Measurements from ENCODE around the gene ZNF277. TPM values are rescaled to one million over a fixed set of nuclear protein-coding genes. Genes with fewer than 3 reads are reported as not detected.

The ZNF277 gene
- total RNA-seq, 1 experiment from 2014 or later, result 12.8 TPM

- DNase-seq (ENCODE audit: low read depth, low spot score) (no peak), ATAC-seq (no peak)
- in situ Hi-C loops (cut with HindIII; ENCODE audit: low pct_unique_long_range_greater_than_20kb, low sequenced_read_pairs), result no loop called here
- no TSS peak for BruUV-seq (replicated peaks)
- Histone ChIP-seq H3K36me3 (ENCODE audit: control insufficient read depth, insufficient read depth, low read length) (no peaks in the 10 kb centered on the region), H3K4me3 (ENCODE audit: low read depth in 2 of 2, low read length in 2 of 2) (no peak overlapping the region), H3K27me3 (ENCODE audit: control insufficient read depth, insufficient read depth, low read length) (no peaks in the 10 kb centered on the region), H3K9me3 (ENCODE audit: control insufficient read depth, insufficient read depth, low read depth, low read length) (no peaks in the 10 kb centered on the region), H3K4me1 (ENCODE audit: control insufficient read depth, insufficient read depth, low read length) (no peaks in the 10 kb centered on the region), H3K27ac (ENCODE audit: low read length) (no peak overlapping the region)
- ChIA-PET POLR2A (interaction anchor here (0.7 kb wide), 1 partner anchor 39 kb away, joined by 3 read pairs; no protein-coding TSS in a partner anchor), CTCF (no interaction called here)
- no peak for TF ChIP-seq TCF7L2 (IDR thresholded peaks at IDR 0.05; ENCODE audit: low read depth, low read length)
- intact Hi-C loops (cut with micrococcal nuclease; ENCODE audit: unreplicated experiment), result no loop called here
Observed at GRCh38 chr7:112350585-112350984, 144.1 kb downstream of the ZNF277 start.

- Histone ChIP-seq H3K36me3 (ENCODE audit: control insufficient read depth, insufficient read depth, low read length) (no peaks in the 10 kb centered on the region), H3K9me3 (ENCODE audit: control insufficient read depth, insufficient read depth, low read depth, low read length) (no peaks in the 10 kb centered on the region), H3K4me1 (ENCODE audit: control insufficient read depth, insufficient read depth, low read length) (no peaks in the 10 kb centered on the region), H3K27me3 (ENCODE audit: control insufficient read depth, insufficient read depth, low read length) (no peaks in the 10 kb centered on the region), H3K4me3 (ENCODE audit: low read depth in 2 of 2, low read length in 2 of 2) (no peak overlapping the region), H3K27ac (ENCODE audit: low read length) (no peak overlapping the region)
- BruUV-seq (replicated peaks), result no TSS peak
- in situ Hi-C loops (cut with HindIII; ENCODE audit: low pct_unique_long_range_greater_than_20kb, low sequenced_read_pairs), result no loop called here
- POLR2A ChIA-PET, result no interaction called here
- DNase-seq (ENCODE audit: low read depth, low spot score) (no peak), ATAC-seq (no peak)
- TF ChIP-seq, protein P1, sequence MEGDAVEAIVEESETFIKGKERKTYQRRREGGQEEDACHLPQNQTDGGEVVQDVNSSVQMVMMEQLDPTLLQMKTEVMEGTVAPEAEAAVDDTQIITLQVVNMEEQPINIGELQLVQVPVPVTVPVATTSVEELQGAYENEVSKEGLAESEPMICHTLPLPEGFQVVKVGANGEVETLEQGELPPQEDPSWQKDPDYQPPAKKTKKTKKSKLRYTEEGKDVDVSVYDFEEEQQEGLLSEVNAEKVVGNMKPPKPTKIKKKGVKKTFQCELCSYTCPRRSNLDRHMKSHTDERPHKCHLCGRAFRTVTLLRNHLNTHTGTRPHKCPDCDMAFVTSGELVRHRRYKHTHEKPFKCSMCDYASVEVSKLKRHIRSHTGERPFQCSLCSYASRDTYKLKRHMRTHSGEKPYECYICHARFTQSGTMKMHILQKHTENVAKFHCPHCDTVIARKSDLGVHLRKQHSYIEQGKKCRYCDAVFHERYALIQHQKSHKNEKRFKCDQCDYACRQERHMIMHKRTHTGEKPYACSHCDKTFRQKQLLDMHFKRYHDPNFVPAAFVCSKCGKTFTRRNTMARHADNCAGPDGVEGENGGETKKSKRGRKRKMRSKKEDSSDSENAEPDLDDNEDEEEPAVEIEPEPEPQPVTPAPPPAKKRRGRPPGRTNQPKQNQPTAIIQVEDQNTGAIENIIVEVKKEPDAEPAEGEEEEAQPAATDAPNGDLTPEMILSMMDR (IDR thresholded peaks at IDR 0.05), result no peak
- no peak for TF ChIP-seq POLR2AphosphoS5 (IDR thresholded peaks at IDR 0.05; ENCODE audit: low read depth, low read length)
- TF ChIP-seq SIN3A (IDR thresholded peaks at IDR 0.05; ENCODE audit: borderline replicate concordance, insufficient read depth, low read depth, low read length), result no peak
- CTCF ChIA-PET, result no interaction called here
- intact Hi-C loops (cut with micrococcal nuclease; ENCODE audit: unreplicated experiment), result no loop called here
Observed at GRCh38 chr7:112356596-112356995, 150.1 kb downstream of the ZNF277 start.

- Histone ChIP-seq H3K27ac (ENCODE audit: low read length) (no peak overlapping the region), H3K4me1 (ENCODE audit: control insufficient read depth, insufficient read depth, low read length) (no peaks in the 10 kb centered on the region), H3K4me3 (ENCODE audit: low read depth in 2 of 2, low read length in 2 of 2) (no peak overlapping the region), H3K27me3 (ENCODE audit: control insufficient read depth, insufficient read depth, low read length) (no peaks in the 10 kb centered on the region), H3K36me3 (ENCODE audit: control insufficient read depth, insufficient read depth, low read length) (no peaks in the 10 kb centered on the region), H3K9me3 (ENCODE audit: control insufficient read depth, insufficient read depth, low read depth, low read length) (no peaks in the 10 kb centered on the region)
- no peak for ATAC-seq
- POLR2A ChIA-PET, result no interaction called here
- no peak for TF ChIP-seq SIN3A (IDR thresholded peaks at IDR 0.05; ENCODE audit: borderline replicate concordance, insufficient read depth, low read depth, low read length)
- TF ChIP-seq TCF7L2 (IDR thresholded peaks at IDR 0.05; ENCODE audit: low read depth, low read length), result no peak
- no peak for TF ChIP-seq POLR2AphosphoS5 (IDR thresholded peaks at IDR 0.05; ENCODE audit: low read depth, low read length)
- no peak for TF ChIP-seq REST (IDR thresholded peaks at IDR 0.05; ENCODE audit: insufficient read depth in 1 of 2, low read depth in 2 of 2, low read length in 1 of 2)
- TF ChIP-seq, protein P1 (IDR thresholded peaks at IDR 0.05), result no peak
- no TSS peak for BruUV-seq (replicated peaks)
- no peak for DNase-seq (ENCODE audit: low read depth, low spot score)
- intact Hi-C loops (cut with micrococcal nuclease; ENCODE audit: unreplicated experiment) (no loop called here), in situ Hi-C loops (cut with HindIII; ENCODE audit: low pct_unique_long_range_greater_than_20kb, low sequenced_read_pairs) (no loop called here)
- CTCF ChIA-PET, result interaction anchor here (0.8 kb wide), 1 partner anchor 96 kb away, joined by 3 read pairs; no protein-coding TSS in a partner anchor
Observed at GRCh38 chr7:112357136-112357535, 150.6 kb downstream of the ZNF277 start.
